SK-N-SH (cell line): ENCODE results near the gene LETM1.

ENCODE experiments used
- CTCF ChIP-seq: fragments of 200-600 bp; sonication (generic); IDR thresholded peaks from 2 replicates; pipeline ENCODE4 v1.6.1; 2017; ENCODE audit warnings: antibody characterized with exemption, mild to moderate bottlenecking, moderate library complexity
- EP300 ChIP-seq, 2 experiments: IDR thresholded peaks; 2 replicates each; pipeline versions ENCODE4 v1.4.0 to v1.6.1; 2012; ENCODE audit warnings: borderline replicate concordance in 1 of 2, low read depth in 1 of 2, low read length in 1 of 2
- FOXM1 ChIP-seq: IDR thresholded peaks from 2 replicates; pipeline ENCODE4 v1.4.0; 2012; ENCODE audit warnings: low read depth, mild to moderate bottlenecking
- RCOR1 ChIP-seq: fragments of 150-350 bp; IDR thresholded peaks from 2 replicates; pipeline ENCODE4 v1.6.1; 2017; ENCODE audit warnings: antibody characterized with exemption, low read length
- SIN3A ChIP-seq: IDR thresholded peaks from 2 replicates; pipeline ENCODE4 v1.6.1; 2012; ENCODE audit warnings: low read depth, mild to moderate bottlenecking, low read length, moderate library complexity, borderline replicate concordance
- TEAD4 ChIP-seq: IDR thresholded peaks from 2 replicates; pipeline ENCODE4 v1.4.0; 2012; ENCODE audit warnings: mild to moderate bottlenecking, borderline replicate concordance; ENCODE audit not compliant: insufficient read depth

- TF ChIP-seq CTCF (no peak), RCOR1 (no peak), SIN3A (no peak), TEAD4 (no peak), EP300 (IDR thresholded peaks at IDR 0.05; ENCODE audit: borderline replicate concordance in 1 of 2, low read depth in 1 of 2, low read length in 1 of 2) (no peak), FOXM1 (no peak)
These were observed 42.7 kb downstream of the LETM1 start for GRCh38 chr4:1813231-1813630.
